Measurements from ENCODE around the gene CNTN4. TPM values are rescaled to one million over a fixed set of nuclear protein-coding genes. Genes with fewer than 3 reads are reported as not detected.

CNTN4 gene
- total RNA-seq, 4 donors from 2014 or later: 47.7 to 106 (median 83.3) TPM

DNA sequence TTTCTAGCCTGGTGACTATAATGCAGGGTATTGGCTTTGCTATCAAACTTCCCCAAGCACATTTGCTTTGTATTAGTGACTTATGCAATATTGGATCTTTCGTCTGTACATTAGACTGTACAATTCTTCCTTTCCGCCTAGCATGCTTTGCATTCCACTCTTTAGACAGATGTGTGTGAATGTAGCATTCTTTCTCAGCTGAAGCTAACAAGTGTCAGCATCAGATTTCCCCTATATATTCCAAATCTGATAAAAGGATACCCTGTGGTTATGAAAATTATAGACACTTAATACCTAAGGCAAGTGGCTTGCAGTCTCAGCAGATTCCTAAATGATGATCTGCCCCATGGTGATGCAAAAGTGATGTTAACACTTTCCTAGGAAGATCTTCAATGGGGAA is 360.1 kb downstream of the CNTN4 start:
- H3K36me3 ChIP-seq: no peaks in the 10 kb centered on the region
- H3K27ac ChIP-seq: no peak overlapping the region
- TF ChIP-seq, protein P1, sequence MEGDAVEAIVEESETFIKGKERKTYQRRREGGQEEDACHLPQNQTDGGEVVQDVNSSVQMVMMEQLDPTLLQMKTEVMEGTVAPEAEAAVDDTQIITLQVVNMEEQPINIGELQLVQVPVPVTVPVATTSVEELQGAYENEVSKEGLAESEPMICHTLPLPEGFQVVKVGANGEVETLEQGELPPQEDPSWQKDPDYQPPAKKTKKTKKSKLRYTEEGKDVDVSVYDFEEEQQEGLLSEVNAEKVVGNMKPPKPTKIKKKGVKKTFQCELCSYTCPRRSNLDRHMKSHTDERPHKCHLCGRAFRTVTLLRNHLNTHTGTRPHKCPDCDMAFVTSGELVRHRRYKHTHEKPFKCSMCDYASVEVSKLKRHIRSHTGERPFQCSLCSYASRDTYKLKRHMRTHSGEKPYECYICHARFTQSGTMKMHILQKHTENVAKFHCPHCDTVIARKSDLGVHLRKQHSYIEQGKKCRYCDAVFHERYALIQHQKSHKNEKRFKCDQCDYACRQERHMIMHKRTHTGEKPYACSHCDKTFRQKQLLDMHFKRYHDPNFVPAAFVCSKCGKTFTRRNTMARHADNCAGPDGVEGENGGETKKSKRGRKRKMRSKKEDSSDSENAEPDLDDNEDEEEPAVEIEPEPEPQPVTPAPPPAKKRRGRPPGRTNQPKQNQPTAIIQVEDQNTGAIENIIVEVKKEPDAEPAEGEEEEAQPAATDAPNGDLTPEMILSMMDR (IDR thresholded peaks at IDR 0.05): no peak
- TF ChIP-seq EP300 (IDR thresholded peaks at IDR 0.05) (no peak), POLR2A (IDR thresholded peaks at IDR 0.05) (no peak)
- peaks cover 0 to 14% (median 2%) of the 10 kb centered on the region in 4 donors for H3K4me1 ChIP-seq
- H3K27me3 ChIP-seq: no peaks in the 10 kb centered on the region
- WGBS, 2 donors: 67 to 80% methylated on average over 2 of the region's 2 CpGs
- no peak overlapping the region for H3K4me3 ChIP-seq
- H3K9me3 ChIP-seq: no peaks in the 10 kb centered on the region
- DNase-seq (ENCODE audit: low spot score in 2 of 2): no peak

DNA sequence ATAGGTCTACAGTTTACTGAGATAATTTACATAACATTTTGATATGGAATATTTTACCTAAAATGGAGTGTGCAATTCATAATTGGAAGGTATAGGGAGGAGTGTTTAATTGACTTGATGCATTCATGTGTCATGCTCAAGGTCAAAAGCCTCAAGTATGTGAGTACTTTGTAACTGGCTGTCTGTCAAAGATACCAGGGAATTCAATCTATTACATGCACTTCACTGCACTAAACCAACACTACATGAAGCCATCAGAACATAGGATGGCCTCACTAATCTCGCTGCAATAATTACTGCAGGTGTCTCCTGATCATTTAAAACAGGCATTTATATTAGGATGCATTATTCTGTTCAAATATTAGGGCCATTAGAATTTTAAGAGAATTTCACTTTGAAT is 367.2 kb downstream of the CNTN4 start:
- Histone ChIP-seq H3K4me1 (peaks cover 0 to 15% (median 2%) of the 10 kb centered on the region in 4 donors), H3K9me3 (no peaks in the 10 kb centered on the region), H3K27me3 (no peaks in the 10 kb centered on the region), H3K4me3 (no peak overlapping the region), H3K27ac (no peak overlapping the region), H3K36me3 (no peaks in the 10 kb centered on the region)
- DNase-seq (ENCODE audit: low spot score in 2 of 2): no peak
- 74 to 95% methylated on average over 1 of the region's 1 CpG for whole genome bisulfite sequencing, 2 donors
- TF ChIP-seq EP300 (IDR thresholded peaks at IDR 0.05) (no peak), POLR2A (IDR thresholded peaks at IDR 0.05) (no peak)
- TF ChIP-seq, protein P1 (IDR thresholded peaks at IDR 0.05): no peak

DNA sequence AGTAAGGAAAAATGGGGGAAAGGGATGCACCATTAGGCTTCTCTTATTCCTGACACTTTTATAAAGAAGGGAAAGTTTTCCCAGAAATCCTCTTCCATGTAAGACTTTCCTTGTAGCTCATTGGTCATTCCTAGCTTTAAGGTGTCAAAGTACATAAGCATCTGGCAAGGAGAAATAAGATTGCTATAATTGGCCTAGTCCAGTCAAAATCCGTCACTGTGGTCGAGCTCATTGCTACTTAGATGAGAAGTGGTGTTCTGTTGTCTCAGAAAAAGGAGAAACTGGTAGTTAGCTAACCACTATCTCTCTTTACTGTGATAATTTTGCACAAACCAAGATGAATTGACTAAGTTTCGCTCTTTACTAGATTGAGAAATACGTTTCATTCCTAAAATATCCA is 370.1 kb downstream of the CNTN4 start:
- DNase-seq (ENCODE audit: low spot score in 2 of 2): no peak
- TF ChIP-seq, protein P1 (IDR thresholded peaks at IDR 0.05): no peak
- TF ChIP-seq POLR2A (IDR thresholded peaks at IDR 0.05) (no peak), EP300 (IDR thresholded peaks at IDR 0.05) (no peak)
- peaks cover 0 to 5% (median 0%) of the 10 kb centered on the region in 4 donors for H3K4me1 ChIP-seq
- no peak overlapping the region for H3K4me3 ChIP-seq
- no peaks in the 10 kb centered on the region for H3K9me3 ChIP-seq
- no peaks in the 10 kb centered on the region for H3K27me3 ChIP-seq
- H3K27ac ChIP-seq: no peak overlapping the region
- no peaks in the 10 kb centered on the region for H3K36me3 ChIP-seq
- WGBS, 2 donors: 88 to 94% methylated on average over 4 of the region's 4 CpGs

DNA sequence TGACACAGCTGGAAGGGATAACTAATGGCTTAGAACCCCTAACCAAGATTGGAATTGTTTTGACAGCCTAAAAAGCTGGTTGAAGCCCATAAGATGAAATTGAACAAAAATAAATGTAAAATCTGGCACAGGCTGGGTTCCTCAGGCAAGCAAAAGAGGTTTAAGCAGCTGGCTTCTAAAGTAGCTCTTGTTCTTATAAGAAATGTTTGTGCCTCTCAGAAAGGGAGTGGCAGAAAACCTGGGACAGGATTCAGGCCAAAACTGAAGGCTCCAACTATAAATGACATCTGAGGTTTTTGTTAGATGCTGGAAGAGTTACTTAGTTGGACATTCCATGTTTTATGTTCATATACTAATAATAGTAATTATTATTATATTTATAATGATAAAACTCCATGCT is 378.3 kb downstream of the CNTN4 start:
- no peaks in the 10 kb centered on the region for H3K36me3 ChIP-seq
- DNase-seq (ENCODE audit: low spot score in 2 of 2): no peak
- no peaks in the 10 kb centered on the region for H3K9me3 ChIP-seq
- no peak overlapping the region for H3K4me3 ChIP-seq
- no peak overlapping the region for H3K27ac ChIP-seq
- no peaks in the 10 kb centered on the region for H3K4me1 ChIP-seq
- TF ChIP-seq EP300 (IDR thresholded peaks at IDR 0.05): no peak
- TF ChIP-seq, protein P1 (IDR thresholded peaks at IDR 0.05): no peak
- no peak for TF ChIP-seq POLR2A (IDR thresholded peaks at IDR 0.05)
- no peaks in the 10 kb centered on the region for H3K27me3 ChIP-seq

DNA sequence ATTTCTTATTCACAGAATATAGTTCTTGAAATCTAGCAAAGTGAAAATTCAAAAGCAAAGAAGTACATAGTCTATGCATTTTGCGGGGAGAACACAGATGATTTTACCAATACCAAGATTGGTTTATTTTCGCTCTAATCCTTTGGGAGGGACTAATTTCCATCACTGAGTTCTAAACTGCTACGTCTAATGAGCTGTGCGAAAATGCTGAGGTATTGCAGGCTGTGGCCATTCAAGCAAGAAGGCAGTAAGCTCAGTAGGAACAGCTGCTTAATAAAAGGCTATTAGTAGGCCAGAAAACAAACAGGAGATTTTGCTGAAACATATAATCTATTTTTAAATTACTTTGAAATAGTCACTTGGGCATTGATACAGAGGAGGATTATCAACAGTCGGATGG is 379.0 kb downstream of the CNTN4 start:
- WGBS, 2 donors: 83 to 87% methylated on average over 5 of the region's 5 CpGs
- Histone ChIP-seq H3K4me1 (no peaks in the 10 kb centered on the region), H3K4me3 (no peak overlapping the region), H3K9me3 (no peaks in the 10 kb centered on the region), H3K36me3 (no peaks in the 10 kb centered on the region), H3K27ac (no peak overlapping the region), H3K27me3 (no peaks in the 10 kb centered on the region)
- no peak for DNase-seq (ENCODE audit: low spot score in 2 of 2)
- TF ChIP-seq, protein P1 (IDR thresholded peaks at IDR 0.05): no peak
- no peak for TF ChIP-seq POLR2A (IDR thresholded peaks at IDR 0.05)
- no peak for TF ChIP-seq EP300 (IDR thresholded peaks at IDR 0.05)

All from tibial nerve (tissue), 4 donors.